ENCODE results near the gene HOXC9.

DNA sequence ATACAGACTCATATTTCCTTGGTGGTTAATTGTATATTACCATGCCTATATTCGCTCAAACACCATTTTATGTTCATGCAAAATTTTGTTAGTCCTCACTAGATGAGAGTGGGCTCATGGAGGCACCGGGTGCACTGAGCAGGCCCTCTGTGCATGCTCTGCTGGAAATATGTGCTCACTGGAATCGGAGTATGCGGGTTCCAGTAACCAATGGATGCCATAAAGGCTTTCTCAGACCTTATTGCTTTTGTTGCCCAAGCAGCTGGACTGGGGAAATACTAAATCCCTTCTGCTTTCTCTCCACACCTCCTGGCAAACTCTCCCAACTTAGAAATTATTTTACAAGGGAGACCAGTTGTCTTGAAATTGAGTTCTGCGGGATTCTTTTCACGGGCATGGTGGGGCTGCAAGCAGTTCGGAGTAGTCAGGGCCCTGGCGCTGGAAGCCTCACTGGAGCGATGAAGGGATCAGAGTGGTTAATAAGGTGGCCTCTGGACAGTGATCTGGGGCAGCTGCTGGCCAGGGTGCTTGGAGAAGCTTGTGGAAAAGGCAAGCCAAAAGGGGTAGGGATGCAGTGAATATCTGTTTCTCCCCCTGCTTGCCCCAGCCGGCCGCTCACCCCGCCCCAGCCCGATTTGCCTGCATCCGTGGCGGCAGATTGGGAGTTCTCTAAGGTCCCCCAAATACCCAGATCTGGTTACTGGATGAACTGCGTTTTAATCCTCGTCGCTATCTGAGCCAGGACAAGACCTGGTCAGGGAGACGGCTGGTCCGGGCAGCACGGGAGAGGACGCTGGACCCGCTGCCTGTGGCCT is 20.8 kb downstream of the HOXC9 start:
- TF ChIP-seq CTCF (IDR thresholded peaks at IDR 0.05; ENCODE audit: control extremely low read depth in 1 of 3, insufficient read depth in 1 of 3, low read depth in 1 of 3, low read length in 3 of 3) = no peak
- no peak for TF ChIP-seq ATF2 (IDR thresholded peaks at IDR 0.05; ENCODE audit: low read length)
- no peak for TF ChIP-seq EZH2 (IDR thresholded peaks at IDR 0.05; ENCODE audit: low read depth, low read length, severe bottlenecking)
- TF ChIP-seq SIN3A (conservative IDR thresholded peaks at IDR 0.05 in 1 of 2, IDR thresholded peaks at IDR 0.05 in 1 of 2; ENCODE audit: low read depth in 1 of 2, low read length in 2 of 2) = no peak
- TF ChIP-seq CREB1 (IDR thresholded peaks at IDR 0.05) = no peak
- TF ChIP-seq TEAD4 (IDR thresholded peaks at IDR 0.05; ENCODE audit: low read depth, low read length) = no peak
- no peak for TF ChIP-seq POLR2A (IDR thresholded peaks at IDR 0.05; ENCODE audit: control extremely low read depth in 1 of 2, low read depth in 2 of 2, low read length in 2 of 2)
- no peak for TF ChIP-seq RAD21 (IDR thresholded peaks at IDR 0.05 in 1 of 2, conservative IDR thresholded peaks at IDR 0.05 in 1 of 2; ENCODE audit: low read depth in 2 of 2, low read length in 2 of 2)
